OCI-LY7 (cell line): ENCODE results near the gene UBQLNL. TPM values are rescaled to one million over a fixed set of nuclear protein-coding genes. Genes with fewer than 3 reads are reported as not detected.
A peak's percentile ranks its signal among the peaks of the same experiment; 100 is the strongest.

ENCODE experiments used
- BruUV-seq: library from RNA; stranded (reverse); fragments of 400-500 nt; replicated peaks from 2 replicates; lab custom pipeline; 2021; lab: Mats Ljungman, UMichigan
- CTCF ChIA-PET: fragments of 300-600 bp; sonication (Branson Sonifier 250); formaldehyde crosslinking; loops from one replicate; lab custom pipeline; 2022; ENCODE audit warnings: antibody characterized with exemption; ENCODE audit not compliant: unreplicated experiment; lab: Charles Lee
- POLR2A ChIA-PET: fragments of 300-600 bp; sonication (Branson Sonifier 250); formaldehyde crosslinking; loops from one replicate; lab custom pipeline; 2022; ENCODE audit warnings: antibody characterized with exemption; lab: Charles Lee
- DNase-seq: peaks from one replicate; pipeline ENCODE4 v3.0.0-alpha.2; 2015; ENCODE audit warnings: low spot score
- H2AFZ ChIP-seq: fragments of 200-600 bp; sonication (generic), shearing (Covaris generic); 2 replicates; pipeline ENCODE4 v1.6.1; 2014; ENCODE audit warnings: mild to moderate bottlenecking, antibody characterized with exemption, low read length, moderate library complexity
- H3K27ac ChIP-seq: fragments of 200-600 bp; sonication (generic); 2 replicates; pipeline ENCODE4 v1.5.1; 2014; ENCODE audit warnings: mixed run types, low read depth, mild to moderate bottlenecking, moderate library complexity, low read length, inconsistent platforms; ENCODE audit not compliant: poor library complexity, severe bottlenecking
- H3K36me3 ChIP-seq: fragments of 200-600 bp; sonication (generic); 2 replicates; pipeline ENCODE4 v1.6.1; 2014; ENCODE audit warnings: mild to moderate bottlenecking, antibody characterized with exemption, low read length, moderate library complexity, mixed read lengths; ENCODE audit not compliant: insufficient read depth
- H3K4me1 ChIP-seq: fragments of 200-600 bp; sonication (generic); 2 replicates; pipeline ENCODE4 v1.5.1; 2014; ENCODE audit warnings: mild to moderate bottlenecking, low read length; ENCODE audit not compliant: insufficient read depth, poor library complexity, severe bottlenecking
- H3K4me2 ChIP-seq: fragments of 200-600 bp; sonication (generic); 2 replicates; pipeline ENCODE4 v1.6.1; 2014; ENCODE audit warnings: mild to moderate bottlenecking, low read length
- H3K4me3 ChIP-seq: fragments of 200-600 bp; sonication (generic); 2 replicates; pipeline ENCODE4 v1.5.1; 2014; ENCODE audit warnings: mild to moderate bottlenecking, low read depth, low read length; ENCODE audit not compliant: poor library complexity, severe bottlenecking
- H3K79me2 ChIP-seq: fragments of 200-600 bp; sonication (generic); 2 replicates; pipeline ENCODE4 v1.6.1; 2016; ENCODE audit warnings: low read depth, mild to moderate bottlenecking, low read length, moderate library complexity, mixed read lengths; ENCODE audit not compliant: insufficient read depth
- H3K9me2 ChIP-seq: fragments of 200-600 bp; sonication (generic); 2 replicates; pipeline ENCODE4 v1.6.1; 2016; ENCODE audit warnings: mild to moderate bottlenecking, low read length, mixed read lengths; ENCODE audit not compliant: insufficient read depth
- H3K9me3 ChIP-seq: fragments of 200-600 bp; sonication (generic); 2 replicates; pipeline ENCODE4 v1.6.1; 2014; ENCODE audit warnings: mild to moderate bottlenecking, mixed run types, low read length, mixed read lengths
- H4K20me1 ChIP-seq: fragments of 200-600 bp; sonication (generic); 2 replicates; pipeline ENCODE4 v1.6.1; 2014; ENCODE audit warnings: mild to moderate bottlenecking, antibody characterized with exemption, low read length, moderate library complexity, mixed read lengths; ENCODE audit not compliant: insufficient read depth
- CTCF ChIP-seq: fragments of 200-600 bp; sonication (generic); conservative IDR thresholded peaks from 2 replicates; pipeline ENCODE4 v1.5.1; 2014; ENCODE audit warnings: mild to moderate bottlenecking, antibody characterized with exemption, low read length, moderate library complexity, mixed read lengths
- EZH2phosphoT487 ChIP-seq: fragments of 200-600 bp; sonication (generic); IDR thresholded peaks from 2 replicates; pipeline ENCODE4 v1.6.1; 2018; ENCODE audit warnings: low read depth, borderline replicate concordance, mild to moderate bottlenecking, mixed run types, antibody characterized with exemption, low read length, moderate library complexity, mixed read lengths
- intact Hi-C: fragments of 100-400 bp; cut with micrococcal nuclease; formaldehyde crosslinking; loops from one replicate; pipeline ENCODE4 v1.10.0; 2022; ENCODE audit not compliant: unreplicated experiment
- total RNA-seq, 2 experiments: library from RNA; depleted of rRNA in 1 of 2; stranded (reverse); fragments of >200 nt in 1 of 2; shearing (Covaris generic) in 1 of 2; gene quantifications; 2 replicates each; pipeline ENCODE4 v1.2.3, GENCODE V29; 2014 to 2022

The UBQLNL gene
- total RNA-seq, 2 experiments from 2014 or later = 0.13 TPM; not detected in 1

- no TSS peak for BruUV-seq
- no peak overlapping the region for H3K4me3 ChIP-seq
- H2AFZ ChIP-seq = no peak overlapping the region
- DNase-seq = no peak
- TF ChIP-seq CTCF (no peak), EZH2phosphoT487 (no peak)
- no peak overlapping the region for H3K27ac ChIP-seq
- no peaks in the 10 kb centered on the region for H3K79me2 ChIP-seq
- POLR2A ChIA-PET = no interaction called here
- H3K36me3 ChIP-seq = no peaks in the 10 kb centered on the region
- no peaks in the 10 kb centered on the region for H3K9me2 ChIP-seq
- no peaks in the 10 kb centered on the region for H3K4me1 ChIP-seq
- CTCF ChIA-PET = no interaction called here
- H3K4me2 ChIP-seq = no peak overlapping the region
- H4K20me1 ChIP-seq = no peaks in the 10 kb centered on the region
- intact Hi-C loops = no loop called here
- no peaks in the 10 kb centered on the region for H3K9me3 ChIP-seq
These were observed 30.5 kb downstream of the UBQLNL start for GRCh38 chr11:5486003-5486402.

- no peaks in the 10 kb centered on the region for H3K4me1 ChIP-seq
- H3K36me3 ChIP-seq = no peaks in the 10 kb centered on the region
- no peak overlapping the region for H3K4me2 ChIP-seq
- ChIA-PET POLR2A (interaction anchor here (0.6 to 0.8 kb wide), 2 partner anchors 13 to 1754 kb away, joined by 5 read pairs; no protein-coding TSS in a partner anchor), CTCF (interaction anchor here (0.6 kb wide), 1 partner anchor 415 kb away, joined by 3 read pairs; no protein-coding TSS in a partner anchor)
- H3K9me2 ChIP-seq = no peaks in the 10 kb centered on the region
- peak; percentile 60 for DNase-seq
- H3K79me2 ChIP-seq = no peaks in the 10 kb centered on the region
- H4K20me1 ChIP-seq = no peaks in the 10 kb centered on the region
- no peak overlapping the region for H3K4me3 ChIP-seq
- TF ChIP-seq EZH2phosphoT487 = no peak
- peak; percentile 94 for TF ChIP-seq CTCF
- no peaks in the 10 kb centered on the region for H3K9me3 ChIP-seq
- BruUV-seq = no TSS peak
- H2AFZ ChIP-seq = no peak overlapping the region
- H3K27ac ChIP-seq = no peak overlapping the region
- intact Hi-C loops = loop anchor here (1.0 to 10.0 kb wide), 2 partner anchors 238 to 332 kb away; partner anchors contain the start of gene OR52N2
These were observed 40.2 kb downstream of the UBQLNL start for GRCh38 chr11:5476186-5476819.

- BruUV-seq = no TSS peak
- ChIA-PET CTCF (no interaction called here), POLR2A (no interaction called here)
- H4K20me1 ChIP-seq = no peaks in the 10 kb centered on the region
- no peak overlapping the region for H3K27ac ChIP-seq
- no peaks in the 10 kb centered on the region for H3K9me2 ChIP-seq
- H3K4me1 ChIP-seq = no peaks in the 10 kb centered on the region
- no peaks in the 10 kb centered on the region for H3K79me2 ChIP-seq
- intact Hi-C loops = loop anchor here (10.0 kb wide), 1 partner anchor 241 kb away; no protein-coding TSS in a partner anchor
- TF ChIP-seq EZH2phosphoT487 (no peak), CTCF (no peak)
- H3K9me3 ChIP-seq = no peaks in the 10 kb centered on the region
- H3K36me3 ChIP-seq = no peaks in the 10 kb centered on the region
- no peak overlapping the region for H3K4me2 ChIP-seq
- DNase-seq = no peak
- no peak overlapping the region for H2AFZ ChIP-seq
- H3K4me3 ChIP-seq = no peak overlapping the region
These were observed 42.6 kb downstream of the UBQLNL start for GRCh38 chr11:5473921-5474320.
